ENCODE results near the gene SHC4. TPM values are rescaled to one million over a fixed set of nuclear protein-coding genes. Genes with fewer than 3 reads are reported as not detected.

Gene SHC4
- total RNA-seq, 1 donor from 2014 or later = 5.0 TPM

DNA sequence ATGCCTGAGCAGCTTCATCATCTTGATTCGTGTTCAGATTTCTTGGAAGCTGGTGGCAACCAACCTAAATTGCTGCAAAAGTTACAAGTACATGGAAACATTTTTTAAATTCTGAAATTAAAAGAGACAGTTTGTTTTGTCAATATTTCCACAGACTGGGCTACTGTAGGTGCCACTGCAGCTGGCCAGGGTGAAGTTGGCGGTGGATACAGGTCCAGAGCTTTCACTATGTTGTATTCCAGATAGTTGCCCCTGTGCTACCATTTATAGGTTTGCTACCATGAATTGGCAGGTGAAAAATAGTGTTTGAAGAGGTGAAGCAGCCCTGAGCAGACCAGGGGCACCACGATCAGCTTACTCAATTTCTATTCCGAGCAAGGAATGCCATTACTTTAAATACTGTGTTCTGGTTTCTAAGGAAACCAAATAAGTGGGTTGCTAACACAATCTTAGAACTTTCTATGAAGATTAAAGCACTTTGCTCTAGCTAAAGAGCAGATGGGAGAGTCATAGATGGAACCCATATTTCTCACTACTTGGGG, 21.2 kb upstream of the SHC4 start:
- no peaks in the 10 kb centered on the region for H3K9me3 Mint-ChIP-seq
- TF ChIP-seq, protein P1, sequence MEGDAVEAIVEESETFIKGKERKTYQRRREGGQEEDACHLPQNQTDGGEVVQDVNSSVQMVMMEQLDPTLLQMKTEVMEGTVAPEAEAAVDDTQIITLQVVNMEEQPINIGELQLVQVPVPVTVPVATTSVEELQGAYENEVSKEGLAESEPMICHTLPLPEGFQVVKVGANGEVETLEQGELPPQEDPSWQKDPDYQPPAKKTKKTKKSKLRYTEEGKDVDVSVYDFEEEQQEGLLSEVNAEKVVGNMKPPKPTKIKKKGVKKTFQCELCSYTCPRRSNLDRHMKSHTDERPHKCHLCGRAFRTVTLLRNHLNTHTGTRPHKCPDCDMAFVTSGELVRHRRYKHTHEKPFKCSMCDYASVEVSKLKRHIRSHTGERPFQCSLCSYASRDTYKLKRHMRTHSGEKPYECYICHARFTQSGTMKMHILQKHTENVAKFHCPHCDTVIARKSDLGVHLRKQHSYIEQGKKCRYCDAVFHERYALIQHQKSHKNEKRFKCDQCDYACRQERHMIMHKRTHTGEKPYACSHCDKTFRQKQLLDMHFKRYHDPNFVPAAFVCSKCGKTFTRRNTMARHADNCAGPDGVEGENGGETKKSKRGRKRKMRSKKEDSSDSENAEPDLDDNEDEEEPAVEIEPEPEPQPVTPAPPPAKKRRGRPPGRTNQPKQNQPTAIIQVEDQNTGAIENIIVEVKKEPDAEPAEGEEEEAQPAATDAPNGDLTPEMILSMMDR (conservative IDR thresholded peaks at IDR 0.05) = no peak
- H3K27me3 Mint-ChIP-seq (ENCODE audit: low read depth) = no peaks in the 10 kb centered on the region
- no peak overlapping the region for H3K4me3 Mint-ChIP-seq
- no peak for DNase-seq (ENCODE audit: low read depth, low spot score)
- H3K4me1 Mint-ChIP-seq = peaks cover 17% of the 10 kb centered on the region
- no peak overlapping the region for H3K27ac Mint-ChIP-seq (ENCODE audit: unreplicated experiment)
- no peaks in the 10 kb centered on the region for H3K36me3 Mint-ChIP-seq (ENCODE audit: low read depth)

DNA sequence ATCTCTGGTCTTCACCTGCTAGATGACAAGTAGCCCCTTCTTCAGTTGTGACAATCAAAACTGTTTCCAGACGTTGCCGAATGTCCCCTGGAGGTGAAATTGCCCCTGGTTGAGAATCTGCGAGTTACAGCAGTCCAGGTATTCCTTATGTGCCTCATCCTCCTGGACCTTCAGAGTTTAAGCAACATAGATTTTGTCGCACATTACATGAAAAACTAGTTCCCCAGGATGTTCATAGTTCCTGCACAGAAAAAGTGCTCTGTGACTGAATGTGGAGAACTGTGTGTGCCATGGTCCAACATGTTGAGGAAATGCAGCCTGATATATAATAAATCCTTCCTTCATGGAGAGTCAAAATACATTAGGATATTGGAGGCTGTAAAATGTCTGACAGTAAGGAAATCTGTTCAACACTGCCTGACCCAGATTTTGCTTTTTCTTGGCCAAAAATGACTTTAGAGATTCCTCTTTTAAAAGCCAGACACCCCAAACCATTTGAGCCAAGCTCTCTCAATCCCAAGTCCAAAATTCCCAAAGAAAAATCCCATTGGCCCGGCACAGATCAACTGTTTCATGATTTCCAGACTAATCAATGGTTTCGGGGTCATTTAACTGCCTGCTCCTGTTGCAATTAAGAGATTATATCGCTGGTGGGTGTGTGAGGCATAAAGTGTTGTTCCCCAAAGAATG, 20.4 kb upstream of the SHC4 start:
- Mint-ChIP-seq H3K27me3 (ENCODE audit: low read depth) (no peaks in the 10 kb centered on the region), H3K9me3 (no peaks in the 10 kb centered on the region), H3K27ac (ENCODE audit: unreplicated experiment) (no peak overlapping the region), H3K4me1 (peaks cover 21% of the 10 kb centered on the region), H3K4me3 (no peak overlapping the region), H3K36me3 (ENCODE audit: low read depth) (no peaks in the 10 kb centered on the region)
- TF ChIP-seq, protein P1 (conservative IDR thresholded peaks at IDR 0.05) = no peak
- DNase-seq (ENCODE audit: low read depth, low spot score) = no peak

DNA sequence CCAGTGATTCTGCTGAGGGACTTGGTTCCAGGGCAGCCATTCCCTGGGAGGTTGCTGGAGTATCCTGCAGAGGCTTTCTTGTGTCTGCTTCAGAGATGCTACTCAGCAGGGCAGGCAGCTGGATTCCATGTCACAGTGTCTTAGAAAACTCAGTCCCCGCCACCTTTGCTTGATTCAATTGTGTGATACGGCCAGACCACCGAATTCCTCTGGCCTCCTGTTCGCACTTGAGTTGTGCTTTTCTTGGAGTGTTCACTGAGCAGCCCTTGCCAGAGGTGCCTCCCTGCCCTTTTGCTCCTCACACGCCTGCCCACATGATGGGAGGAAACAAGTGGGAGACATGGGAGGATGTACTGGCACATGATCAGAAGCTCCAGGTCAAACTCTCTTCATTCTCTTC, 19.6 kb upstream of the SHC4 start:
- no peaks in the 10 kb centered on the region for H3K27me3 Mint-ChIP-seq (ENCODE audit: low read depth)
- no peak overlapping the region for H3K4me3 Mint-ChIP-seq
- H3K4me1 Mint-ChIP-seq = peaks cover 28% of the 10 kb centered on the region
- H3K27ac Mint-ChIP-seq (ENCODE audit: unreplicated experiment) = peak overlapping the region; percentile 29
- H3K36me3 Mint-ChIP-seq (ENCODE audit: low read depth) = no peaks in the 10 kb centered on the region
- TF ChIP-seq, protein P1 (conservative IDR thresholded peaks at IDR 0.05) = no peak
- H3K9me3 Mint-ChIP-seq = no peaks in the 10 kb centered on the region
- no peak for DNase-seq (ENCODE audit: low read depth, low spot score)

DNA sequence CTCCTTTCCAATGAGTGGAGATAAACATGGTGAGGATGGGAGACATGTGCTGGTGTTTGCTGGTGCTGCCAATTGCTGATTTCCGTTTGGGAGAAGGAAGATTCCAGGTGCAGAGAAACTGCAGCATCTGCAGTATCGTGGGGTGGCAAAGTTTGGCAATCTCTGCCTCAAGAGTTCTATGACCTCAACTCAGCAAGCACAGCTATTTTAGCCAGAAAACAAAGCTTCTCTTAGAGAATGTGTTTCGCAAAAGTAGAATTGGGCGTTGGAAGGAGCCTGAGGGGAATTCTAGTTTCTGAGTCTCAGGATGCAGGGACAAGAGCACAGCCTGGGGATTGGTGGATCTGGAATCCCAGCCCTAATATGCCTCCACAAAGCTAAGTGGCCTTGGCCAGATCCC, 18.2 kb upstream of the SHC4 start:
- Mint-ChIP-seq H3K36me3 (ENCODE audit: low read depth) (no peaks in the 10 kb centered on the region), H3K4me3 (no peak overlapping the region), H3K4me1 (peaks cover 38% of the 10 kb centered on the region), H3K27me3 (ENCODE audit: low read depth) (no peaks in the 10 kb centered on the region), H3K27ac (ENCODE audit: unreplicated experiment) (no peak overlapping the region), H3K9me3 (no peaks in the 10 kb centered on the region)
- TF ChIP-seq, protein P1 (conservative IDR thresholded peaks at IDR 0.05) = no peak
- DNase-seq (ENCODE audit: low read depth, low spot score) = no peak

DNA sequence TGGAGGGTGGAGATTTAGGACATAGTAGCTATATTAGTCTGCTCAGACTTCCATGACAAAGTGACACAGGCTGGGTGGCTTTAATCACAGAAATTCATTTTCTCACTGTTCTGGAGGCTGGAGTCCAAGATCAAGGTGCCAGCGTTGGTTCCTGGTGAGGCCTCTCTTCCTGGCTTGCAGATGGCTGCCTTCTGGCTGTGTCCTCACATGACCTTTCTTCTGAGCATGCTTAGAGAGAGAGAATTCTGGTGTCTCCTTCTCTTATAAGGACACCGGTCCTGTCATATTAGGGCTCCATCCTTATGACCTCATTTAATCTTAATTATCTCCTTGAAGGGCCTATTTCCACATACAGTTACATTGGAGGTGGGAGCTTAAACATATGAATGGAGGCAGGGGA, 14.9 kb upstream of the SHC4 start:
- TF ChIP-seq, protein P1 (conservative IDR thresholded peaks at IDR 0.05) = no peak
- Mint-ChIP-seq H3K36me3 (ENCODE audit: low read depth) (no peaks in the 10 kb centered on the region), H3K27me3 (ENCODE audit: low read depth) (no peaks in the 10 kb centered on the region), H3K27ac (ENCODE audit: unreplicated experiment) (no peak overlapping the region), H3K4me1 (peaks cover 66% of the 10 kb centered on the region), H3K9me3 (no peaks in the 10 kb centered on the region), H3K4me3 (peak overlapping the region; percentile 29)
- DNase-seq (ENCODE audit: low read depth, low spot score) = no peak

Measured in neural crest cell (in vitro differentiated cells).